Measurements from ENCODE around the gene ARFRP1.
"Not testable (repeated sequence)": the region's sequence is repeated elsewhere in the genome, so short reads cannot be mapped to it uniquely, and the experiment has no call there.

The ARFRP1 gene

GRCh38 chr20:63732118-63733095 lies 24.6 kb upstream of the ARFRP1 start:
- no peak for DNase-seq (ENCODE audit: low read depth, low spot score)
- in situ Hi-C loops (cut with HindIII; ENCODE audit: low sequenced_read_pairs), result no loop called here
- no peak overlapping the region for H3K4me3 ChIP-seq (ENCODE audit: low read depth, low read length)
- TF ChIP-seq, protein P1, sequence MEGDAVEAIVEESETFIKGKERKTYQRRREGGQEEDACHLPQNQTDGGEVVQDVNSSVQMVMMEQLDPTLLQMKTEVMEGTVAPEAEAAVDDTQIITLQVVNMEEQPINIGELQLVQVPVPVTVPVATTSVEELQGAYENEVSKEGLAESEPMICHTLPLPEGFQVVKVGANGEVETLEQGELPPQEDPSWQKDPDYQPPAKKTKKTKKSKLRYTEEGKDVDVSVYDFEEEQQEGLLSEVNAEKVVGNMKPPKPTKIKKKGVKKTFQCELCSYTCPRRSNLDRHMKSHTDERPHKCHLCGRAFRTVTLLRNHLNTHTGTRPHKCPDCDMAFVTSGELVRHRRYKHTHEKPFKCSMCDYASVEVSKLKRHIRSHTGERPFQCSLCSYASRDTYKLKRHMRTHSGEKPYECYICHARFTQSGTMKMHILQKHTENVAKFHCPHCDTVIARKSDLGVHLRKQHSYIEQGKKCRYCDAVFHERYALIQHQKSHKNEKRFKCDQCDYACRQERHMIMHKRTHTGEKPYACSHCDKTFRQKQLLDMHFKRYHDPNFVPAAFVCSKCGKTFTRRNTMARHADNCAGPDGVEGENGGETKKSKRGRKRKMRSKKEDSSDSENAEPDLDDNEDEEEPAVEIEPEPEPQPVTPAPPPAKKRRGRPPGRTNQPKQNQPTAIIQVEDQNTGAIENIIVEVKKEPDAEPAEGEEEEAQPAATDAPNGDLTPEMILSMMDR (IDR thresholded peaks at IDR 0.05; ENCODE audit: low read depth, low read length), result no peak

DNA sequence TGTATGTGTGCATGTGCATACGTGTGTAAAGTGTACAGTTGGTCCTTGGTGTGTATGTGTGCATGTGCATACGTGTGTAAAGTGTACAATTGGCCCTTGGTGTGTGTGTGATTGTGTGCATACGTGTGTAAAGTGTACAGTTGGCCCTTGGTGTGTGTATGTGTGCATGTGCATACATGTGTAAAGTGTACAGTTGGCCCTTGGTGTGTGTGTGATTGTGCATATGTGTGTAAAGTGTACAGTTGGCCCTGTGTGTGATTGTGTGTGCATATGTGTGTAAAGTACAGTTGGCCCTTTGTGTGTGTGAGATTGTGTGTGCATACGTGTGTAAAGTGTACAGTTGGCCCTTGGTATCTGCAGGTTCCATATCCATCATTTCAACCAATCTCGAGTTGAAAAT lies 23.6 kb upstream of the ARFRP1 start:
- in situ Hi-C loops (cut with HindIII; ENCODE audit: low sequenced_read_pairs), result no loop called here
- no peak for DNase-seq (ENCODE audit: low read depth, low spot score)
- TF ChIP-seq, protein P1 (IDR thresholded peaks at IDR 0.05; ENCODE audit: low read depth, low read length), result no peak
- no peak overlapping the region for H3K4me3 ChIP-seq (ENCODE audit: low read depth, low read length)

DNA sequence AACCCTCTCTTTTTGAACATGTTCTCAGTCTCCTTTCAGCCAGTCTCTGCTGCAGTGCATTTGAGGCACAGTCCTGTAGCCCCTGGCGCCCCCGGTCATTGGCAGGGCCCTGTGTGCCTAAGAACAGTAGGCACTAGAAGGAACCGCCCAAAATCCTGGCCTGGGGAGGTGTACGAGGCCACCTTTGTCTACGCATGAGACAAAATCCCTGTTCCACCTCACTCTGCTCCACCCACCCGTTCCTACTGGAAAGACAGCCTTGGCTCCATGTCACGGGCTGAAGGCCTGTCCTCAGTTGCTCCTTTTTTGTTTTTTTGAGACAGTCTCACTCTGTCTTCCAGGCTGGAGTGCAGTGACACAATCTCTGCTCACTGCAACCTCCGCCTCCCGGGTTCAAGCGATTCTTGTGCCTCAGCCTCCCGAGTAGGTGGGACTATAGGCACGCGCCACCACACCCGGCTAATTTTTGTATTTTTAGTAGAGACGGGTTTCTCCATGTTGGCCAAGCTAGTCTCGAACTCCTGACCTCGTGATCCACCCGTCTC lies 22.5 kb upstream of the ARFRP1 start:
- DNase-seq (ENCODE audit: low read depth, low spot score); H3K4me3 ChIP-seq (ENCODE audit: low read depth, low read length); in situ Hi-C loops (cut with HindIII; ENCODE audit: low sequenced_read_pairs): not testable (repeated sequence)

DNA sequence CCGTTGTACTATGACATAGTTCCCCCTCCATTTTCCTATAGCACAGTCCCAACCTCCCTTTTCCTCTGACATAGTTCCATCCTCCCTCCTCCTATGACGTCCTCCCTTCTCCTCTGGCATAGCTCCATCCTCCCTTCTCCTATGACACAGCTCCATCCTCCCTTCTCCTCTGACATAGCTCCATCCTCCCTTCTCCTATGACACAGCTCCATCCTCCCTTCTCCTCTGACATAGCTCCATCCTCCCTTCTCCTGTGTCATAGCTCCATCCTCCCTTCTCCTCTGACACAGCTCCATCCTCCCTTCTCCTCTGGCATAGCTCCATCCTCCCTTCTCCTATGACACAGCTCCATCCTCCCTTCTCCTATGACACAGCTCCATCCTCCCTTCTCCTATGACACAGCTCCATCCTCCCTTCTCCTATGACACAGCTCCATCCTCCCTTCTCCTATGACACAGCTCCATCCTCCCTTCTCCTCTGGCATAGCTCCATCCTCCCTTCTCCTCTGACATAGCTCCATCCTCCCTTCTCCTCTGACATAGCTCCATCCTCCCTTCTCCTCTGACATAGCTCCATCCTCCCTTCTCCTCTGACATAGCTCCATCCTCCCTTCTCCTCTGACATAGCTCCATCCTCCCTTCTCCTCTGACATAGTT lies 15.3 kb upstream of the ARFRP1 start:
- DNase-seq (ENCODE audit: low read depth, low spot score); in situ Hi-C loops (cut with HindIII; ENCODE audit: low sequenced_read_pairs); H3K4me3 ChIP-seq (ENCODE audit: low read depth, low read length): not testable (repeated sequence)

GRCh38 chr20:63718996-63719395 lies 11.2 kb upstream of the ARFRP1 start:
- TF ChIP-seq, protein P1 (IDR thresholded peaks at IDR 0.05; ENCODE audit: low read depth, low read length), result no peak
- no peak overlapping the region for H3K4me3 ChIP-seq (ENCODE audit: low read depth, low read length)
- no peak for DNase-seq (ENCODE audit: low read depth, low spot score)
- in situ Hi-C loops (cut with HindIII; ENCODE audit: low sequenced_read_pairs), result no loop called here

- no peak overlapping the region for H3K4me3 ChIP-seq (ENCODE audit: low read depth, low read length)
- DNase-seq (ENCODE audit: low read depth, low spot score), result no peak
- TF ChIP-seq, protein P1 (IDR thresholded peaks at IDR 0.05; ENCODE audit: low read depth, low read length), result no peak
- in situ Hi-C loops (cut with HindIII; ENCODE audit: low sequenced_read_pairs), result no loop called here
Observed at GRCh38 chr20:63714858-63715257, 7.1 kb upstream of the ARFRP1 start.

DNA sequence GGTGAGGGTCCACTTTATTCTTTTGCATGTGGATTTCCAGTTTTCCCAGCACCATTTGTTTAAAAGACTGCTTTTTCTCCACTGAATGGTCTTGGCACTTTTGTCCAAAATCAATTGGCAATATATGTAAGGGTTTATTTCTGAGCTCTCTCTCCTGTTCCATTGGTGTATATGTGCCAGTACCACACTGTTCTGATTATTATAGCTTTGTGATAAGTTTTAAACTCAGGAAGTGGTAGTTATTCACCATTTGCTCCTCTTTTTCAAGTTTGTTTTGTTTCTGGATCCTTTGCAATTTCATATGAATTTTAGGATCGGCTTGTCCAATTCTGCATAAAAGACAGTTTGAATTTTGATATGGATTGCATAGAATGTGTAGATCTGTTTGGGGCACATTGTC lies 4.4 kb upstream of the ARFRP1 start:
- H3K4me3 ChIP-seq (ENCODE audit: low read depth, low read length), result no peak overlapping the region
- TF ChIP-seq, protein P1 (IDR thresholded peaks at IDR 0.05; ENCODE audit: low read depth, low read length), result no peak
- in situ Hi-C loops (cut with HindIII; ENCODE audit: low sequenced_read_pairs), result no loop called here
- DNase-seq (ENCODE audit: low read depth, low spot score), result no peak

All from astrocyte of the spinal cord (primary cell).